ENCODE measurements around the gene DNAJC15. TPM values are rescaled to one million over a fixed set of nuclear protein-coding genes. Genes with fewer than 3 reads are reported as not detected.
A peak's percentile ranks its signal among the peaks of the same experiment; 100 is the strongest.
"Not testable (repeated sequence)": the region's sequence is repeated elsewhere in the genome, so short reads cannot be mapped to it uniquely, and the experiment has no call there.

DNAJC15 gene
- total RNA-seq, 1 donor from 2014 or later: 4.2 TPM

- DNase-seq (ENCODE audit: low read depth in 2 of 2): no peak
These were observed 21.4 kb downstream of the DNAJC15 start for GRCh38 chr13:43044720-43045301.

- not testable (repeated sequence) for DNase-seq (ENCODE audit: low read depth in 2 of 2)
These were observed 22.0 kb downstream of the DNAJC15 start for GRCh38 chr13:43045302-43045773.

- DNase-seq (ENCODE audit: low read depth in 2 of 2): no peak
These were observed 22.9 kb downstream of the DNAJC15 start for GRCh38 chr13:43046259-43046658.

GRCh38 chr13:43054803-43055802, 31.7 kb downstream of the DNAJC15 start:
- peak; percentile 24 to 63 for DNase-seq (ENCODE audit: low read depth in 2 of 2)

- peak in 1 of 2 donors; percentile 90 for DNase-seq (ENCODE audit: low read depth in 2 of 2)
These were observed 34.4 kb downstream of the DNAJC15 start for GRCh38 chr13:43057653-43058317.

- peak in 1 of 2 donors; percentile 49 for DNase-seq (ENCODE audit: low read depth in 2 of 2)
These were observed 34.9 kb downstream of the DNAJC15 start for GRCh38 chr13:43058318-43058674.

- DNase-seq (ENCODE audit: low read depth in 2 of 2): peak in 1 of 2 donors; percentile 53
These were observed 35.4 kb downstream of the DNAJC15 start for GRCh38 chr13:43058831-43059230.

DNA sequence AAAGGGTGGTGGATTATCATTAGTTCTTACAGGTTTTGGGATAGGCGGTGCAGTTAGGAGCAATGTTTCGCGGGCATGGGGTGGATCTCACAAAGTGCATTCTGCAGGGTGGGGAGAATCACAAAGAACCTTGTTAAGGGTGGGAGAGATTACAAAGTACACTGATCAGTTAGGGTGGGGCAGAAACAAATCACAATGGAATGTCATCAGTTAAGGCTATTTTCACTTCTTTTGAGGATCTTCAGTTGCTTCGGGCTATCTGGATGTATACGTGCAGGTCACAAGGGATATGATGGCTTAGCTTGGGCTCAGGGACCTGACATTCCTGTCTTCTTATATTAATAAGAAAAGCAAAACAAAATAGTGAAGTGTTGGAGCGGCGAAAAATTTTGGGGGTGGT, 36.4 kb downstream of the DNAJC15 start:
- DNase-seq (ENCODE audit: low read depth in 2 of 2): not testable (repeated sequence)

DNA sequence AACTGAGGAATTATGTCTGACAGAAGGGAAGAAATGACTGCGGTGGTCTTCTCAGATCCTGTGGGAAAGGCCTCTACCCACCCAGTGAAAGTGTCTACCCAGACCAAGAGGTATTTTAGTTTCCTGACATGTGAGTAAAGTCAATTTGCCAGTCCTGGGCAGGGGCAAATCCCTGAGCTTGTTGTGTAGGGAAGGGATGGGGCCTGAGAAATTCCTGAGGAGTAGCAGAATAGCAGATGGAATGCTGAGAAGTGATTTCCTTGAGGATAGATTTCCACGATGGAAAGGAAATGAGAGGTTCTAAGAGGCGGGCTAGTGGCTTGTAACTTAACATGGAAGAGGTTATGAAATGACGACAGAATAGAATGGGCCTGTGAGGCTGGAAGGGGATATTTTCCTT, 37.4 kb downstream of the DNAJC15 start:
- peak in 1 of 2 donors; percentile 26 for DNase-seq (ENCODE audit: low read depth in 2 of 2)

GRCh38 chr13:43061496-43062280, 38.3 kb downstream of the DNAJC15 start:
- DNase-seq (ENCODE audit: low read depth in 2 of 2): no peak

GRCh38 chr13:43071824-43072223, 48.4 kb downstream of the DNAJC15 start:
- no peak for DNase-seq (ENCODE audit: low read depth in 2 of 2)

GRCh38 chr13:43072394-43072793, 49.0 kb downstream of the DNAJC15 start:
- DNase-seq (ENCODE audit: low read depth in 2 of 2): no peak

DNA sequence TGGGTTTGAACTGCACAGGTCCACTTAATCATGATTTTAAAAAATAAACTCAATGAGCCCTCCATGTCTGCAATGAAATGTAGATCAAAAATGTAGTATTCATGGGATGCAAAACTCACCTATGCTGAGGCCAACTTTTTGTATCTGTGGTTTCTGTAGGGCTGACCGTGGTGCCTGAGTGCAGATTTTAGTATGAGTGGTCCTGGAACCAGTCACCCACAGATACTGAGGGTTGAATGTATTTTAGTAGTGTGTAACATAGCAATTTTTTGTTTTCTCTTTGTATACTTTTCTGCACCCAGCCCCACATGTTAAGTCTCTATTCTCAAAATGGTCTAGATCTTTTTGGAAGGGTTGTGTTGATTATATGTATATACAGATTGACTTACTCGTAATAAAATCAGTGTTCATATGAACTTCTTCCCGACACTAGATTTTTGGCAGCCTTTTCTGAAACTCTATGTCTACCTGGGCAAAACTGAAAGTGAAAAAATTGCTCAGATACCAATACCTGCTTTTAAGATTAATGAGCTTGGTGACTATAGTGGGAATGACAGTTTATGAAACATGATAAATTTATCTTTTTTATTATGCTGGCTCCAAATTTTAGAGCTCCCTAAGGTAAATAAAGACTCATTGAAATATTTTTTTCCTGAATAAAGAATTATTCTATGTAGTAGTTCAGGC, 51.6 kb downstream of the DNAJC15 start:
- DNase-seq (ENCODE audit: low read depth in 2 of 2): no peak

- DNase-seq (ENCODE audit: low read depth in 2 of 2): not testable (repeated sequence)
These were observed 52.1 kb downstream of the DNAJC15 start for GRCh38 chr13:43075511-43075902.

GRCh38 chr13:43077046-43077445, 53.7 kb downstream of the DNAJC15 start:
- DNase-seq (ENCODE audit: low read depth in 2 of 2): no peak

DNA sequence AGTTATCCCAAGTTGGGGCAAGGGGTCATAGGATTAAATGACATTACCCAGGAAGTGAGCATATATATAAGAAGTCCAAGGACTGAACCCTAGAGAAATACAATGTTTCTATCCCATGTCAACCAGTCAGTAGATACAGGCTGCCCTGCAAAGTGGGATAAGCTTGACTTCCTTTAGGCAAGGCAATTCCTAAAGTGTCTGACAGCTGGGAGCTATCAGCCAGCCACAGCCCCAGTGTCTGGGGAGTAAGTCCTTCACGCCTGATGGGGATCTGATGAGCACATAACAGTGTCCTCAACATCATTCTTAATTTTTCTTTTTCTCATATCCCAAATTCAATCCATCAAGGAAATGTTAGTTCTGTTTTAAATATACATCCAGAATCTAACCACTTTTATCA, 54.1 kb downstream of the DNAJC15 start:
- no peak for DNase-seq (ENCODE audit: low read depth in 2 of 2)

- DNase-seq (ENCODE audit: low read depth in 2 of 2): no peak
These were observed 54.5 kb downstream of the DNAJC15 start for GRCh38 chr13:43077906-43078305.

DNA sequence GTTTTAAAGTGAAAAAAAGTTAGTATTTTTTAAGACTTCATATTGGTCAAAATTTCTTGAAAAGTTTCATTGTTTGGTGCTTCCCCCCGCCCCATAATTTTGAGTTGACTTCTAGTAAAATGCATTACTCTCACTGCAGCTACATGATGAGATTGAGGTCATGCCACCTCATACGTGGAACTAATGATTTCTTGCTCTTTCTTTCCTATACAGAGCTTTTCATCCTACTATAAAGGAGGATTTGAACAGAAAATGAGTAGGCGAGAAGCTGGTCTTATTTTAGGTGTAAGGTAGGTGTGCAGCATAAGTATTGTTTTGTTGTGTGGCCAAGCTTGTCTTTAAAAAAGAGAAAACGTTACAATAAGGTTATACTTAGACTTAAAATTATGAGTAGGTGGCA, 55.0 kb downstream of the DNAJC15 start:
- DNase-seq (ENCODE audit: low read depth in 2 of 2): no peak

GRCh38 chr13:43079392-43079931, 56.1 kb downstream of the DNAJC15 start:
- DNase-seq (ENCODE audit: low read depth in 2 of 2): peak in 1 of 2 donors; percentile 49

GRCh38 chr13:43080199-43080598, 56.8 kb downstream of the DNAJC15 start:
- DNase-seq (ENCODE audit: low read depth in 2 of 2): no peak

Measured in lung microvascular endothelial cell (primary cell).